Stimulated activated CD8-positive, alpha-beta memory T cell treated with anti-CD3 and anti-CD28 coated beads, Interleukin-12 subunit alpha, Interleukin-12 subunit beta, amount 100 ng/mL, for 24 hours (primary cell): ENCODE measurements around the gene DOCK10.

ENCODE experiments used
- DNase-seq: peaks from one replicate; pipeline ENCODE4 v3.0.0-alpha.2; 2020; ENCODE audit errors: extremely low read depth

DOCK10 gene

GRCh38 chr2:224882291-224883171 lies 159.7 kb downstream of the DOCK10 start:
- DNase-seq: no peak

DNA sequence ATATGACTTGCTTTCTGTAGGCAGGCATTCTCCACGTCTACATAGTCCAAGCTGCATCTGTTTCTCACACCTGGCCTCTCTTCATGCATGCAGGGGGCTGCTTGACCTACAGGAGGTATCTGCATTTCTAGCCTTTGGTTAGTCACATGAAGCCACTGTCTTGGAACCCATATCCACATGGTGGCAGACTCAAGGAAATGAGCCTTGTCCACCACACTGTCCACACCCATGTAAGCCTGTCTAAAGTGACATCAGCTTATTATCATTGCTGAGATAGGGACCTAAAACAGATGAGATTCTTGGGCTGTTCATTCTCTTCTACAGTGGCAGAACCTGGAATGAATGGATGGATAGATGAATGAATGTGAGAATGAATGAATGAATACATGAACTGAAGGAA lies 160.4 kb downstream of the DOCK10 start:
- DNase-seq: no peak

GRCh38 chr2:224876522-224876921 lies 165.7 kb downstream of the DOCK10 start:
- no peak for DNase-seq

- DNase-seq: no peak
Measured at GRCh38 chr2:224875841-224876240, 166.4 kb downstream of the DOCK10 start.

- no peak for DNase-seq
Measured at GRCh38 chr2:224875153-224875552, 167.1 kb downstream of the DOCK10 start.

DNA sequence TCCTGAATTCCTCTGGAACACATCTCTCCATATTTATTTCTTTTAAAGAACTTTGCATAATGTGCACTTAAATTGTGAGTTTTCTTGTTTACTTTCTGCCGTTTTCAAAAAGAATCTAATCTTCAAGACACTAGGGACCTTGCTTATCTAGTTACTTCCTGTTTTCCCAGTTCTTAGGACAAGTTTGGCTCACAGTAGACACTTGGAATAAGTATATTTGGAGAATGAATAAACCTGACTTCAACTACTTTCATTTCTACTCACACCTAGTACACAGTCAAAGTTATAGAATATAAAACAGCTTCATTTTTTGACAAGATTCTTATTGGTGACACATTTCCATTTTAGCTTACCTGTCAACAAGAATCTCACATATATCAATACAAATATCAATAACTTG lies 170.5 kb downstream of the DOCK10 start:
- no peak for DNase-seq

- no peak for DNase-seq
Measured at GRCh38 chr2:224870341-224870740, 171.9 kb downstream of the DOCK10 start.

DNA sequence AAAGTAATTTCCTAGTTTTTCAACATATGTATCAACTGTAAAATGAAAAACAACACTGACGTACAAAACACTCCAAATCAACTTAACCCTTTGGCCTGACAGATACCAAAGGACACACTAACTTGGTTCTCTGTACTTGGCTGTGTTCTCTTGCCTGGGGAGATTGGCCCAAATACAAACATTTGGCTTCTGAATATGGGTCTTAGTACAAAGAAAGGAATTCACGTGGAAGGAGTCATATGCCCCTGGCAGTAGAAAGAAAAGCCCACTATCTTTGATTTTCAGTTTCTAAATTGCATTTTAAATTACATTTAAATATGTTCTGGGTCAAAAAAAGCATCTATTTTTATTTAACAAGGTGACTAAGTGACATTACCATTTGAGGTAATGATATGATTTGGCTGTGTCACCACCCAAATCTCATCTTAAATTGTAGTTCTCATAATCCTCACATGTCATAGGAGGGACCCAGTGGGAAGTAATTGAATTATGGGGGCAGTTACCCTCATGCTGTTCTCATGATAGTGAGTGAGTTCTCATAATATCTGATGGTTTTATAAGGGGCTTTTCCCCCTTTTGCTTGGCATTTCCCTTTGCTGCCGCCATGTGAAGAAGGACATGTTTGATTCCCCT lies 172.6 kb downstream of the DOCK10 start:
- no peak for DNase-seq

GRCh38 chr2:224865016-224865415 lies 177.3 kb downstream of the DOCK10 start:
- no peak for DNase-seq

GRCh38 chr2:224861266-224861665 lies 181.0 kb downstream of the DOCK10 start:
- no peak for DNase-seq

- no peak for DNase-seq
Measured at GRCh38 chr2:224860786-224861185, 181.5 kb downstream of the DOCK10 start.

DNA sequence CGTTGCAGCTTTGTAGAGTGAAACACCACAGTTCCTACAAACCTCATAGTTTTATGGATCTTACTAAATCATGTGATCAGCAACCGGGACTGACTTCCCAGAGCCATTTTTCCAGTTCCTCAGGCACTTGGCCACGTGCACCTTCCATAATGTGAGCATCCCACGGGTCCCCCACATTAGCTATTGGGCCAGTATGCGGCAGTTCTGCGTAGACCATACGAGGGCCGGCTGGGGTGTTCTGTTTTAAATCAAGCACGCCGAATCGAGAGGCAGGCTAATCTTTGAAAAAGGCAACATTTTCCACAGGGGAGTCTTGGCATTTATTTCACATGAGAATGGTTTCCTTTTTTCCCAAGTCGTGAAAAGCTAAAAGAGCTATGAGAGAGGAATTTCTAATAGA lies 190.5 kb downstream of the DOCK10 start:
- DNase-seq: no peak

GRCh38 chr2:224850081-224850480 lies 192.2 kb downstream of the DOCK10 start:
- DNase-seq: no peak

- no peak for DNase-seq
Measured at GRCh38 chr2:224849264-224849663, 193.0 kb downstream of the DOCK10 start.

DNA sequence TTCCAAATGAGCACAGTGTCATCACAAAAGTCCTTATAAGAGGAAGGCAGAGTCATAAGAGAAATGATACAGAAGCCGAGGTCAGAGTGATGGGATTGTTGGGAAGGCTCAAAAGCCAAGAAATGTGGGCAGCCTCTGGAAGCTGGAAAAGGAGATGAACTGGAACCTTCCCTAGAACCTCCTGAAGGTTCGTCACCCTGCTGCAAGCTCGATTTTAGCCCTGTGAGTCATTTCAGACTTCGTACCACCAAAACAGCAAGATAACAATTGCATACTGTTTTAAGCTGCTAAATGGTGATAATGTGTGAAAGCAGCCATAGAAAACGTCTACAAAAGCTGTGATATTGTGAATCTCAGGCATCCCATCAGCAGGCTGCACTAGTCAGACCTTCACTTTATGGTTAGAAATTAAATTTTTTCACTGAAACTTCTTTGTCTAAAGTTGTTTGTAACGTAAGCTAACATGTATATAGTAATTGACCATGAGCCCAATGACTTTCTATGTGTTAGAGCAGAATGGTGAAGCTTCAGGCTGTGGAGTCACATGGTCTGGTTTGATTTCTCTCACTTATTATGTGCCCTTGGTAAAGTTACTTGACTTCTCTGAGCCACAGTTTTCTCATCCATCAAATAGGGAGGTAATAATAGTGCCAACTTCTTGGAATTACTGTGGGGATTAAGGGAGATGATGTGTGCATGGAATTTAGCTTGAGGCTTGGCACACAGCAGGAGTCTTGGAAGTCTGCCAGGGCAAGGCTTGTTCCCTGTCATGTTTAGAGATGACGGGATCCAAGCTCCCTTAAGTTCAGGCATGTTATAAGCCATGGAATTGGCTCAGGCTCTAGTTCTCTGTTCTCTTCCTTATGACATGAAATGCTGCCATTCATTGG lies 194.1 kb downstream of the DOCK10 start:
- DNase-seq: no peak

GRCh38 chr2:224847381-224847780 lies 194.9 kb downstream of the DOCK10 start:
- no peak for DNase-seq

- DNase-seq: no peak
Measured at GRCh38 chr2:224846686-224847085, 195.6 kb downstream of the DOCK10 start.

DNA sequence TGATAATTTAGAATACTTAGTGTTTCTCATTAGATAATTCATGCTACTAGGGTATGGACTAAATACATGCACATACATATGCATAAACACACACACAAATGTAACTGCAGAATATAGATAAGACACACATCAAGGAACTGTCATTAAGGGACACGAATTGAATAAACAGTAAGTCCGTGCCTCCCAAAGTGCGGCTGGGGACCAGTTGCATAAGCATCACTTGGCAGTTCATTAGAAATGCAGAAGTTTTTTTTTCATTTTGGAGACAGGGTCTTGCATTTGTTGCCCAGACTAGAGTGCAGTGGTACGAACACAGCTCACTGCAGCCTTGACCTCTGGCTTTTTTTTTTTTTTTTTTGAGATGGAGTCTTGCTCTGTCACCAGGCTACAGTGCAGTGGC lies 196.1 kb downstream of the DOCK10 start:
- no peak for DNase-seq

DNA sequence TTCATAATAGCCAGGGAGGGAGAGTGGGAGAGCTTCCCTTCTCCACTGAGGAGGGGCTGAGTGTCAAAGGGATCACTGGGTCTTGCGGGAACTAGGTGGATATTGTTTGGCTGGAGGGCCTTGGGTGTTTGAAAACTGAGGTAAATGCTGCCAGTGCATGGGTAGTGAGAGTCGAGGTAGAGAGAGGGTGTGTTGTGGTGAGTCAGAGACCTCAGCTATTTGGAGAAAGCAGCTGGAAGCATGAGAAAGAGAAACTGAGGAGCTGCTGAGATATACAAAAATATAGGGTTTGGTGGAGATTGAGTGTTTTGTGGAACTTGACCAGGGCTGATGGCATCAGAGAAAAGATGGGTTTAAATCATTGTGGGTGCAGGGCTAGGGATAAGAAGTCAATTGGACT lies 199.1 kb downstream of the DOCK10 start:
- no peak for DNase-seq

GRCh38 chr2:224841910-224842309 lies 200.4 kb downstream of the DOCK10 start:
- no peak for DNase-seq

DNA sequence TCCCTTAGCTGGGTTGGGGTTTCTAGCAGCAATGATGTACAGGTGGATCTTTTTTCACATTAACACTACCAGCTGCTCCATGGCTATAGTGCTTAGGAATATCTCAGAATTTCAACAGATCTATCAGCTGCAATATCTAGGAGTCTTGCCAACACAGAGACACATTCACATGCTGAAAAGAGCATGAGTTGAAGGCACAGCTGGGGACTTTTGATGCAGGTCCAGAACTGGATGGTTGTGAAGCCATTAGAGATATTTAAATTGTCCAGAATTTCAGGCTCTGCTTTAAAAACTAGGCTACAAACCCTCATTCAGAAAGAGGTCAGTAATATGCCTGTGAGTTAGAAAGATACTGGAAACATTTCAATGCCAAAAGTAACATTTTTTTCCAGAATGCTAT lies 203.9 kb downstream of the DOCK10 start:
- no peak for DNase-seq

GRCh38 chr2:224837558-224837957 lies 204.7 kb downstream of the DOCK10 start:
- DNase-seq: no peak
